COR-L47 (cell line): ENCODE results near the gene SLC22A7.
"Not testable (repeated sequence)": the region's sequence is repeated elsewhere in the genome, so short reads cannot be mapped to it uniquely, and the experiment has no call there.

ENCODE experiments used
- DNase-seq: peaks from one replicate; lab custom pipeline; 2025; lab: John Stamatoyannopoulos, UW

SLC22A7 gene

DNA sequence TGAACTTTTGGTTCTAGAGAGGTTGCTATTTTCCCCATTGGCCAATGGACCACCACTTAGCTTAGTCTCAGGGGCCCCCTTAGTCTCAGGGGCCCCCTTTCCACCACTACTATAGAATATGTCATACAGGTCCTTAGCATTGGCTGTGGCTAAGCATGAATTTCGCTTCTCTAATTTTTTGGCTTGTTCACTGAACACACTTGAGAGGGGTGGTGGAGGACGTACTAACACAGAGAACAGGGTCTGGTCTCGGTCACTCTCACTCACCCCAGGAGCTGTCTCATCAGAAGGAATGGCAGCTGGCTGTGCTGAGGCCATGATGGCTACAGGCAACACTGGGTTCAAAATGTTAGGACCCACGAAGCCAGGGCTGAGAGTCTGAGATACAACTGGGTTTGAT, 41.1 kb downstream of the SLC22A7 start:
- DNase-seq, result no peak

- DNase-seq, result not testable (repeated sequence)
These were observed 48.2 kb downstream of the SLC22A7 start for GRCh38 chr6:43346243-43346642.

DNA sequence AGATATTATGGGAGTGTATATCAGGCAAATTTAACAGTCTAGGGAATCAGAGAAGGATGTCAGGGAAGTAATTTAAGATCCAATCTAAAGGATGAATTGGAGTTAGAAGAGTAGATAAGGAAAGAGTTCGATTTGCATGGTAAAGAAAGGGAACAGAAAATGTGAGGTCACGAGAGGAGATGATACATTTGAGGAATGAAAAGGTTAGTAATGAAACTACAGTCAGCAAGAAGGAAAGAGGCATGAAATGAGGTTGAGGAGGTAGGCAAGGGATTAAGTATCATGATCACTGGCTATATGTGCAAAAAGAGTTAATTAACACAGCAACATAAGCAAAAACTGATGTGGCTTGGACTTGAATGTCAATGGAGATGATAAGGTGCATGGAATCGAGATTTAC, 49.0 kb downstream of the SLC22A7 start:
- DNase-seq, result no peak

DNA sequence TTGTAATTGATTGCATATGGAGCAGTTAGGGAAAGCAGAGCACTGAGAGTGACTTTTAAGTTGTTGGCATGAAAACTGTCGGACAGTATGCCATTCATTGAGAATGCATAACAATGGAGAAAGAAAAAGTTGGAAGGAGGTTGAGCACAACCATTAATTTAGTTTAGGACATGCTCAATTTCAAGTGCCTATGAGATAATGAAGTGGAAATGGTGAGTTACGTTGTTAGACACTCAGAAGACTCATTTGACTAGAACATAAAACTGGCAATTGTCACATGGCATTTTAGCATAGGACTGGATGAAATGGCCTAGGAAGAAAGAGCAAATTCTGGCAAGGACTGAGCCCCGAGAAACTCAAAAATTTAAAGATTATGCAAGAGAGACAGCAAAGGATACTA, 49.4 kb downstream of the SLC22A7 start:
- no peak for DNase-seq

DNA sequence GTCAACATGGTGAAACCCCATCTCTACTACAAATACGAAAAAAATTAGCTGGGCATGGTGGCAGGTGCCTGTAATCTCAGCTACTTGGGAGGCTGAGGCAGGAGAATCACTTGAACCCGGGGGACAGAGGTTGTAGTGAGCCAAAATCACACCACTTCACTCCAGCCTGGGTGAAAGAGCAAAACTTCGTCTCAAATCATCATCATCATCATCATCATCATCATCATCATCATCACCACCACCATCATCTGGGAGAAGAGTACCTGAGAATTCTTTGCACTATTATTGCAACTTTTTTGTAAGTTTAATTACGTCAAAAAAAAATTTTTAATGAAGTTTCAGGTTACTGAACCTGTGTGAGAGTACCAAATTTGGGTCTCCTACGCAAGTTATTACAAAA, 53.9 kb downstream of the SLC22A7 start:
- DNase-seq, result not testable (repeated sequence)
